IPS DF 6.9 (cell line): ENCODE measurements around the gene TXNDC2.

Source experiments
- DNase-seq: peaks from one replicate; pipeline ENCODE4 v3.0.0-alpha.2; 2013; ENCODE audit warnings: low read depth, low spot score
- H3K27ac ChIP-seq: one replicate; pipeline ENCODE4 v1.5.1; 2013; ENCODE audit warnings: low read length, control low read depth
- H3K27me3 ChIP-seq: 2 replicates; pipeline ENCODE4 v1.6.1; 2013; ENCODE audit warnings: mild to moderate bottlenecking, low read length; ENCODE audit not compliant: control insufficient read depth, insufficient read depth
- H3K36me3 ChIP-seq: 2 replicates; pipeline ENCODE4 v1.6.1; 2013; ENCODE audit warnings: low read length; ENCODE audit not compliant: control insufficient read depth, insufficient read depth
- H3K4me1 ChIP-seq: 2 replicates; pipeline ENCODE4 v1.6.1; 2013; ENCODE audit warnings: low read length; ENCODE audit not compliant: control insufficient read depth, insufficient read depth
- H3K4me3 ChIP-seq: 2 replicates; pipeline ENCODE4 v1.5.1; 2013; ENCODE audit warnings: mild to moderate bottlenecking, low read length
- H3K9me3 ChIP-seq: 2 replicates; pipeline ENCODE4 v1.6.1; 2013; ENCODE audit warnings: low read length, inconsistent platforms; ENCODE audit not compliant: control insufficient read depth, insufficient read depth
- WGBS: extraction: QIAGEN DNeasy Blood & Tissue Kit; methylation state at CpG from one replicate; pipeline ENCODE4 v1.1.7; 2013; ENCODE audit warnings: mixed read lengths, missing lambda C conversion rate; ENCODE audit not compliant: insufficient read length, insufficient coverage; 5-methylcytosine and 5-hydroxymethylcytosine counted together

Gene TXNDC2

GRCh38 chr18:9928646-9929259, 43.0 kb downstream of the TXNDC2 start:
- Histone ChIP-seq H3K27me3 (no peaks in the 10 kb centered on the region), H3K9me3 (no peaks in the 10 kb centered on the region), H3K27ac (no peak overlapping the region), H3K4me1 (peaks cover 3% of the 10 kb centered on the region; the same call in 1 of the 2 replicates), H3K4me3 (no peak overlapping the region), H3K36me3 (no peaks in the 10 kb centered on the region)
- 100% methylated on average over 1 of the region's 5 CpGs for WGBS
- DNase-seq: no peak

GRCh38 chr18:9930299-9930884, 44.6 kb downstream of the TXNDC2 start:
- H3K4me1 ChIP-seq: peaks cover 3% of the 10 kb centered on the region; the same call in 1 of the 2 replicates
- no peaks in the 10 kb centered on the region for H3K27me3 ChIP-seq
- H3K27ac ChIP-seq: no peak overlapping the region
- no peaks in the 10 kb centered on the region for H3K36me3 ChIP-seq
- H3K4me3 ChIP-seq: no peak overlapping the region
- no peak for DNase-seq
- H3K9me3 ChIP-seq: no peaks in the 10 kb centered on the region
- WGBS: no CpG with 5 or more reads among the region's 3 CpGs

- peaks cover 3% of the 10 kb centered on the region; the same call in 1 of the 2 replicates for H3K4me1 ChIP-seq
- no peak for DNase-seq
- H3K27ac ChIP-seq: no peak overlapping the region
- H3K27me3 ChIP-seq: no peaks in the 10 kb centered on the region
- H3K36me3 ChIP-seq: no peaks in the 10 kb centered on the region
- no peaks in the 10 kb centered on the region for H3K9me3 ChIP-seq
- WGBS: no CpG with 5 or more reads among the region's 1 CpG
- no peak overlapping the region for H3K4me3 ChIP-seq
Measured at GRCh38 chr18:9931146-9931545, 45.4 kb downstream of the TXNDC2 start.

GRCh38 chr18:9931678-9932077, 45.9 kb downstream of the TXNDC2 start:
- H3K27me3 ChIP-seq: no peaks in the 10 kb centered on the region
- H3K4me1 ChIP-seq: peaks cover 2% of the 10 kb centered on the region; the same call in 1 of the 2 replicates
- DNase-seq: no peak
- no peaks in the 10 kb centered on the region for H3K36me3 ChIP-seq
- no peaks in the 10 kb centered on the region for H3K9me3 ChIP-seq
- no peak overlapping the region for H3K27ac ChIP-seq
- no CpG with 5 or more reads among the region's 5 CpGs for WGBS
- H3K4me3 ChIP-seq: no peak overlapping the region

- Histone ChIP-seq H3K36me3 (no peaks in the 10 kb centered on the region), H3K27me3 (no peaks in the 10 kb centered on the region), H3K27ac (no peak overlapping the region), H3K9me3 (no peaks in the 10 kb centered on the region), H3K4me1 (peaks cover under 1% of the 10 kb centered on the region; the same call in 1 of the 2 replicates), H3K4me3 (no peak overlapping the region)
- no CpG with 5 or more reads among the region's 3 CpGs for WGBS
- DNase-seq: no peak
Measured at GRCh38 chr18:9933865-9934264, 48.1 kb downstream of the TXNDC2 start.

GRCh38 chr18:9934274-9934673, 48.5 kb downstream of the TXNDC2 start:
- no peaks in the 10 kb centered on the region for H3K9me3 ChIP-seq
- no CpG with 5 or more reads among the region's 3 CpGs for WGBS
- no peak overlapping the region for H3K4me3 ChIP-seq
- no peak overlapping the region for H3K27ac ChIP-seq
- no peaks in the 10 kb centered on the region for H3K36me3 ChIP-seq
- no peaks in the 10 kb centered on the region for H3K4me1 ChIP-seq
- no peaks in the 10 kb centered on the region for H3K27me3 ChIP-seq
- DNase-seq: no peak
